ENCODE results near the gene STX8.
"Not testable (repeated sequence)": the region's sequence is repeated elsewhere in the genome, so short reads cannot be mapped to it uniquely, and the experiment has no call there.

The STX8 gene, protein sequence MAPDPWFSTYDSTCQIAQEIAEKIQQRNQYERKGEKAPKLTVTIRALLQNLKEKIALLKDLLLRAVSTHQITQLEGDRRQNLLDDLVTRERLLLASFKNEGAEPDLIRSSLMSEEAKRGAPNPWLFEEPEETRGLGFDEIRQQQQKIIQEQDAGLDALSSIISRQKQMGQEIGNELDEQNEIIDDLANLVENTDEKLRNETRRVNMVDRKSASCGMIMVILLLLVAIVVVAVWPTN

DNA sequence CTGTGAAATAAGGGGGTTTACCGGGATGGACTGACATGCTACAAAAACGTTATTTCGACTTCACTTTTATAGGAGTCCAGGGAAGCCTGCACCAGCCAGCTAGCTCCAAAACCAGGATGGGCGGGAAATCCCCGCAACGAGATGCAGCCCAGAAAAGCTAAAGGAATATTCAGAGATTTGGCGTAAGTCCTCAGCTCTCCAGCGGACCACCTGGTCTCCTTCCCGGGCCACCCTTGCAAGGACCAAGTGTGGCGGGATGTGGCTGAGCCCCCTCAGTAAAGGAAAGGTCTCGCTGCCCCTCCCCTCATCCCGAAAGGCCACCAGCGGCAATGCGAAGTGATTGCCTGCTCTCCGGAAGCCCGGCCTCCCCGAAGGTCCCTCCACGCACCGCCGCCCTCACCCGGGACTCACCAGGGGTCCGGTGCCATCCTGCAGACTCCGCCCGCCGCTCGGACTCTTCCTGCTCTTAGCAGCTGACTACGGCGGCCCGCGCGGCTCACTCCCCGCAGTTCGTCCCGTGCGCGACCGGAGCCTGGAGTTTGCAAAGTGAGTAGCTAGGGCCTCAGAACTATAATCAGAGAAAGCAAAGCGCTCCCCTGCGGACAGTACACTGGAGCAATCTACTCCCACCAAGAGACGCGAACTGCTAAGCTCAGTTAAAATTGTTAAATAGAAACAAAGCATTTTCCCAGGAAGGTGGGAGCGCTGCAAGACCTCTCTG, at the start of gene STX8:
Gene STX8 (minus strand): TSS at position 440 of the 721 bp plus-strand sequence. CDS start 12 bp downstream, at position 428.
- peak; percentile 52 for DNase-seq (ENCODE audit: low read depth)
- peak within 1 kb of the TSS; percentile 93 for H3K4me3 ChIP-seq (ENCODE audit: low read length)
- TF ChIP-seq, protein P1, sequence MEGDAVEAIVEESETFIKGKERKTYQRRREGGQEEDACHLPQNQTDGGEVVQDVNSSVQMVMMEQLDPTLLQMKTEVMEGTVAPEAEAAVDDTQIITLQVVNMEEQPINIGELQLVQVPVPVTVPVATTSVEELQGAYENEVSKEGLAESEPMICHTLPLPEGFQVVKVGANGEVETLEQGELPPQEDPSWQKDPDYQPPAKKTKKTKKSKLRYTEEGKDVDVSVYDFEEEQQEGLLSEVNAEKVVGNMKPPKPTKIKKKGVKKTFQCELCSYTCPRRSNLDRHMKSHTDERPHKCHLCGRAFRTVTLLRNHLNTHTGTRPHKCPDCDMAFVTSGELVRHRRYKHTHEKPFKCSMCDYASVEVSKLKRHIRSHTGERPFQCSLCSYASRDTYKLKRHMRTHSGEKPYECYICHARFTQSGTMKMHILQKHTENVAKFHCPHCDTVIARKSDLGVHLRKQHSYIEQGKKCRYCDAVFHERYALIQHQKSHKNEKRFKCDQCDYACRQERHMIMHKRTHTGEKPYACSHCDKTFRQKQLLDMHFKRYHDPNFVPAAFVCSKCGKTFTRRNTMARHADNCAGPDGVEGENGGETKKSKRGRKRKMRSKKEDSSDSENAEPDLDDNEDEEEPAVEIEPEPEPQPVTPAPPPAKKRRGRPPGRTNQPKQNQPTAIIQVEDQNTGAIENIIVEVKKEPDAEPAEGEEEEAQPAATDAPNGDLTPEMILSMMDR (conservative IDR thresholded peaks at IDR 0.05; ENCODE audit: low read depth, low read length), result peak; percentile 10

GRCh38 chr17:9622961-9623360, 47.3 kb upstream of the STX8 start:
- TF ChIP-seq, protein P1 (conservative IDR thresholded peaks at IDR 0.05; ENCODE audit: low read depth, low read length), result no peak
- no peak overlapping the region for H3K4me3 ChIP-seq (ENCODE audit: low read length)
- no peak for DNase-seq (ENCODE audit: low read depth)

DNA sequence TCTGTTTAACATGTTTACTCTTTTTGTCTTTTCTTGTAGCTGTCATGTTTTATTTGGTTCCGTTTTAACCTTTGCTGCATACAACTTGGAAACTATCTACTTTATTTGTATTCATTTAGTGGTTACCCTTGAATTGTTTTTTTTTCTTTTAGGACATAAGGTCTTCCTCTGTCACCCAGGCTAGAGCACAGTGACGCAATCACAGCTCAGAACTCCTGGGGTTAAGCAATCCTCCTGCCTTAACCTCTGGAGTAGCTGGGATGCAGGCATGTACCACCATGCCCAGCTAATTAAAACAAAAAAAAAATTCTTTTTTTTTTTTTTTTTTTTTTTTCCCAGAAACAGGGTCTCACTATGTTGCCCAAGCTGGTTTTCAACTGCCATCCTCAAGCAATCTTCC, 39.9 kb upstream of the STX8 start:
- TF ChIP-seq, protein P1 (conservative IDR thresholded peaks at IDR 0.05; ENCODE audit: low read depth, low read length), result no peak
- H3K4me3 ChIP-seq (ENCODE audit: low read length), result no peak overlapping the region
- no peak for DNase-seq (ENCODE audit: low read depth)

GRCh38 chr17:9612006-9612405, 36.4 kb upstream of the STX8 start:
- DNase-seq (ENCODE audit: low read depth), result no peak
- TF ChIP-seq, protein P1 (conservative IDR thresholded peaks at IDR 0.05; ENCODE audit: low read depth, low read length), result no peak
- H3K4me3 ChIP-seq (ENCODE audit: low read length), result no peak overlapping the region

- DNase-seq (ENCODE audit: low read depth), result no peak
- TF ChIP-seq, protein P1 (conservative IDR thresholded peaks at IDR 0.05; ENCODE audit: low read depth, low read length), result no peak
- H3K4me3 ChIP-seq (ENCODE audit: low read length), result no peak overlapping the region
Observed at GRCh38 chr17:9611557-9611956, 35.9 kb upstream of the STX8 start.

GRCh38 chr17:9607058-9607457, 31.4 kb upstream of the STX8 start:
- DNase-seq (ENCODE audit: low read depth), result not testable (repeated sequence)

DNA sequence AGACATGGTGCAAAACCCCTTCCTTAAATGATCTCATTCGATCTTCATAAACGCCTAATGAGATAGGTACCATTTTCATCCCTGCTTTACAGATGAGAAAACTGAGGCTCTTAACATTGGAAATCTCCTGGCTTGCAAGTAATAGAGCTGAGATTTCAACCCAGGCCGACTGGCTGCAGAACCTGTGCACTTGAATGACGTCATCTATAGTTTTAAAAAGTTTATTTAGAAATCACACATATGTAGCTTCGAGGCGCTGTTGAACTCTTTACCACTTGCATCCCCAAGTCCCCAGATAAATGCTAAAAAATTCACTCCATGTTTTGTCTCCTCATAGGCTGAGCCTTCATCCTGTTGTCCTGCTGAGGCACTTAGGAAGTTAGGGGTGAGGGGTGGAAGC, 30.8 kb upstream of the STX8 start:
- no peak for DNase-seq (ENCODE audit: low read depth)
- TF ChIP-seq, protein P1 (conservative IDR thresholded peaks at IDR 0.05; ENCODE audit: low read depth, low read length), result no peak
- H3K4me3 ChIP-seq (ENCODE audit: low read length), result no peak overlapping the region

More at GRCh38 chr17:9607058-9607457, 31.4 kb upstream of the STX8 start:
- H3K4me3 ChIP-seq (ENCODE audit: low read length), result not testable (repeated sequence)

DNA sequence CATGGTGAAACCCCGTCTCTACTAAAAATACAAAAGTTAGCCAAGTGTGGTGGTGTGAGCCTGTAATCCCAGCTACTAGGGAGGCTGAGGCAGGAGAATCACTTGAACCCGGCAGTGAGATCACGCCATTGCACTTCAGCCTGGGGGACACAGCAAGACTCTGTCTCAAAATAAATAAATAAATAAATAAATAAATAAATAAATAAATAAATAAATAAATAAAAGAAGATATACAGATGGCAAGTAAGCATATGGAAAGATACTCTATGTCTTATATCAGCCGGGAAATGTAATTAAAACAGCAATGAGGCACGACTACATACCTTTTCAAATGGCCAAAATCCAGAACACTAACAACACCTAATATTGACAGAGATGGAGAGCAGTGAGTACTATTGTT, 29.0 kb upstream of the STX8 start:
- not testable (repeated sequence) for DNase-seq (ENCODE audit: low read depth)

More for the DNA sequence above, 29.0 kb upstream of the STX8 start:
- not testable (repeated sequence) for H3K4me3 ChIP-seq (ENCODE audit: low read length)
